HG02852 (cell line): ENCODE data around the gene TSEN2.

Experiments used
- ATAC-seq: cut with Tn5 transposase; IDR thresholded peaks from one replicate; pipeline ENCODE4 v1.9.1; 2021; ENCODE audit warnings: mild to moderate bottlenecking, moderate library complexity; ENCODE audit not compliant: unreplicated experiment

The TSEN2 gene

DNA sequence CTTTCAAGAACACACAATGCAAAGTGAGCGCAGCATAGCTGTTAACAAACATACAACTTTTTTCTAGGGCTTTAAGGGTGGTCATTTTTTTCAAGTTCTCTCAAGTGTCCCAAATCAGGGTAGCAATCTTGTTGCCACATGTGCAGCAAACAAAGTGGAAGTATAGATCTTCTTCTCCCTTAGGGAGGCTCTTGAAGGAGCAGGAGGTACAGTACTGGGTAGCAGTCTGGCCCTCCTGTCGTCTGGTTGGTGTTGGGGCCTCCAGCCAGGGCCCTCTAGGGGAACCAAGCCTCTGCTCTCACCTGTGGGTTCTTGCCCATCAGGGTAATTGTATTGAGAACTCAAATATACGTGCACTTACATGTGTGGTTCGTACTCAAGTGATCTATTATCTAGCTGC is 98.5 kb downstream of the TSEN2 start:
- ATAC-seq = no peak
